ENCODE measurements around the gene PCNX1.
"Not testable (repeated sequence)": the region's sequence is repeated elsewhere in the genome, so short reads cannot be mapped to it uniquely, and the experiment has no call there.

- not testable (repeated sequence) for TF ChIP-seq EZH2phosphoT487 (IDR thresholded peaks at IDR 0.05; ENCODE audit: borderline replicate concordance); CTCF (conservative IDR thresholded peaks at IDR 0.05; ENCODE audit: low read length)
Measured at GRCh38 chr14:71019917-71020316, 112.7 kb downstream of the PCNX1 start.

Measured in Loucy (cell line).